Endothelial cell of umbilical vein (primary cell): ENCODE results near the gene MACROD2. TPM values are rescaled to one million over a fixed set of nuclear protein-coding genes. Genes with fewer than 3 reads are reported as not detected.

Experiments
- BruUV-seq: library from RNA; stranded (reverse); fragments of 400-500 nt; replicated peaks from 2 replicates; lab custom pipeline; 2021; lab: Mats Ljungman, UMichigan
- CTCF ChIA-PET: fragments of 300-600, 350-600 bp; sonication (Branson Sonifier 250); formaldehyde crosslinking; loops from one replicate; lab custom pipeline; 2021; ENCODE audit warnings: antibody characterized with exemption, inconsistent platforms; lab: Charles Lee
- POLR2A ChIA-PET: fragments of 300-600, 350-600 bp; sonication (Branson Sonifier 250); formaldehyde crosslinking; loops from one replicate; lab custom pipeline; 2021; ENCODE audit warnings: antibody characterized with exemption, inconsistent platforms; lab: Charles Lee
- DNase-seq: peaks from one replicate; pipeline ENCODE4 v3.0.0-alpha.2; 2011; ENCODE audit warnings: low read depth, low spot score
- FAIRE-seq: peaks from 2 replicates; lab custom pipeline; 2011; peaks lifted over from hg19 to GRCh38; lab: Jason Lieb, UNC
- H2AFZ ChIP-seq: 2 replicates; pipeline ENCODE4 v1.6.0; 2012; ENCODE audit warnings: low read depth, low read length, control low read depth, inconsistent platforms
- H3K27ac ChIP-seq: 2 replicates; pipeline ENCODE4 v1.5.1; 2011; ENCODE audit warnings: low read depth, mild to moderate bottlenecking, control low read depth, low read length, moderate library complexity; ENCODE audit not compliant: insufficient read depth
- H3K27me3 ChIP-seq, 2 experiments: 2 replicates each; pipeline versions ENCODE4 v1.6.0 to v1.6.1; 2011; ENCODE audit warnings: low read length in 2 of 2, mixed read lengths in 1 of 2; ENCODE audit not compliant: control insufficient read depth in 2 of 2, insufficient read depth in 2 of 2
- H3K36me3 ChIP-seq, 2 experiments: 2 replicates in 1 of 2; 3 replicates in 1 of 2; pipeline ENCODE4 v1.5.1; 2011; ENCODE audit warnings: low read length in 2 of 2, mild to moderate bottlenecking in 1 of 2, moderate library complexity in 1 of 2; ENCODE audit not compliant: control insufficient read depth in 2 of 2, insufficient read depth in 2 of 2; ENCODE audit errors: extremely low read depth in 1 of 2
- H3K4me1 ChIP-seq: 3 replicates; pipeline ENCODE4 v1.5.1; 2011; ENCODE audit warnings: mild to moderate bottlenecking, low read length; ENCODE audit not compliant: control insufficient read depth, insufficient read depth; ENCODE audit errors: extremely low read depth
- H3K4me2 ChIP-seq: 2 replicates; pipeline ENCODE4 v1.6.1; 2011; ENCODE audit warnings: low read length, control low read depth, mixed read lengths; ENCODE audit not compliant: insufficient read depth
- H3K4me3 ChIP-seq, 3 experiments: fragments of 200-600 bp in 1 of 3; sonication (generic), shearing (Covaris generic) in 1 of 3; replicated peaks in 1 of 3; 2 replicates each; pipeline ENCODE4 v1.5.1; 2011 to 2016; ENCODE audit warnings: control low read depth in 3 of 3, low read length in 3 of 3, mild to moderate bottlenecking in 2 of 3, inconsistent platforms in 1 of 3, low read depth in 1 of 3, moderate library complexity in 1 of 3; ENCODE audit not compliant: insufficient read depth in 1 of 3
- H3K79me2 ChIP-seq: 2 replicates; pipeline ENCODE4 v1.6.0; 2012; ENCODE audit warnings: low read length, inconsistent platforms; ENCODE audit not compliant: control insufficient read depth, insufficient read depth
- H3K9ac ChIP-seq: replicated peaks from 2 replicates; pipeline ENCODE3; 2011; ENCODE audit warnings: low read length, control low read depth; ENCODE audit not compliant: insufficient read depth; ENCODE audit errors: extremely low read depth
- H3K9me1 ChIP-seq: replicated peaks from 3 replicates; pipeline ENCODE4 v1.6.0; 2011; ENCODE audit warnings: mild to moderate bottlenecking, low read length; ENCODE audit not compliant: control insufficient read depth, insufficient read depth; ENCODE audit errors: extremely low read depth
- H3K9me3 ChIP-seq: replicated peaks from 2 replicates; pipeline ENCODE4 v1.5.1; 2012; ENCODE audit warnings: low read length, inconsistent platforms; ENCODE audit not compliant: control insufficient read depth, insufficient read depth
- H4K20me1 ChIP-seq: replicated peaks from 2 replicates; pipeline ENCODE3; 2011; ENCODE audit warnings: mild to moderate bottlenecking, low read length; ENCODE audit not compliant: control insufficient read depth, insufficient read depth; ENCODE audit errors: extremely low read depth
- CTCF ChIP-seq, 2 donors: IDR thresholded peaks; 1 replicate in 1 of 2; 2 replicates in 1 of 2; pipeline ENCODE4 v1.5.1; 2011; ENCODE audit warnings: low read length in 2 of 2, mild to moderate bottlenecking in 2 of 2, moderate library complexity in 2 of 2, control low read depth in 1 of 2, inconsistent platforms in 1 of 2, low read depth in 1 of 2; ENCODE audit not compliant: insufficient read depth in 1 of 2; ENCODE audit errors: extremely low read depth in 1 of 2
- EZH2 ChIP-seq: IDR thresholded peaks from 2 replicates; pipeline ENCODE4 v1.6.1; 2012; ENCODE audit warnings: borderline replicate concordance, low read depth, mild to moderate bottlenecking, moderate library complexity, low read length, inconsistent platforms; ENCODE audit not compliant: severe bottlenecking
- FOS ChIP-seq: IDR thresholded peaks from 2 replicates; pipeline ENCODE4 v1.6.1; 2011; ENCODE audit warnings: mild to moderate bottlenecking, low read length, moderate library complexity, borderline replicate concordance; ENCODE audit not compliant: insufficient read depth
- GATA2 ChIP-seq: IDR thresholded peaks from 2 replicates; pipeline ENCODE4 v1.7.0; 2011; ENCODE audit warnings: low read depth, mild to moderate bottlenecking, moderate library complexity, mixed read lengths, low read length; ENCODE audit not compliant: insufficient read length, insufficient read depth
- JUN ChIP-seq: IDR thresholded peaks from 2 replicates; pipeline ENCODE4 v1.6.1; 2011; ENCODE audit warnings: borderline replicate concordance, low read depth; ENCODE audit not compliant: insufficient read length, insufficient read depth
- MYC ChIP-seq: IDR thresholded peaks from one replicate; pipeline ENCODE4 v1.6.1; 2011; ENCODE audit warnings: mild to moderate bottlenecking, low read depth, low read length
- POLR2A ChIP-seq: IDR thresholded peaks from 2 replicates; pipeline ENCODE4 v1.6.1; 2012; ENCODE audit warnings: low read depth, mild to moderate bottlenecking, control low read depth, low read length
- POLR2AphosphoS5 ChIP-seq: IDR thresholded peaks from 2 replicates; pipeline ENCODE4 v1.6.1; 2012; ENCODE audit warnings: low read depth, mild to moderate bottlenecking, control low read depth, low read length, moderate library complexity; ENCODE audit not compliant: insufficient read depth
- dilution Hi-C: fragments of 300-500 bp; cut with MboI; formaldehyde crosslinking; loops from one replicate; pipeline ENCODE4 v1.15.0; 2019; ENCODE audit warnings: low sequenced_read_pairs; ENCODE audit not compliant: extremely low pct_ligation_motif_present
- intact Hi-C: fragments of 100-400 bp; cut with micrococcal nuclease; formaldehyde crosslinking; loops from one replicate; pipeline ENCODE4 v1.10.0; 2022
- polyA plus RNA-seq, 4 experiments: library from polyadenylated mRNA; depleted of rRNA in 3 of 4; stranded (reverse) in 3 of 4; unstranded in 1 of 4; fragments of >200 nt; gene quantifications; 2 replicates each; pipeline versions ENCODE4 v1.2.1 to v1.2.3, GENCODE V29; 2011 to 2012; ENCODE audit warnings: missing spikeins in 1 of 4
- total RNA-seq: library from RNA; stranded (reverse); gene quantifications from 2 replicates; pipeline ENCODE4 v1.2.3, GENCODE V29; 2021
- TF ChIP-seq, protein P1 (sequence below): IDR thresholded peaks from 2 replicates; pipeline ENCODE4 v1.6.1; 2011; ENCODE audit not compliant: insufficient read depth, insufficient read length

MACROD2 gene
- total and polyA plus RNA-seq, 2 donors (not counting 3 experiments of a cell fraction or from before 2014, with no cell fraction given): 0.11 to 0.73 TPM

DNA sequence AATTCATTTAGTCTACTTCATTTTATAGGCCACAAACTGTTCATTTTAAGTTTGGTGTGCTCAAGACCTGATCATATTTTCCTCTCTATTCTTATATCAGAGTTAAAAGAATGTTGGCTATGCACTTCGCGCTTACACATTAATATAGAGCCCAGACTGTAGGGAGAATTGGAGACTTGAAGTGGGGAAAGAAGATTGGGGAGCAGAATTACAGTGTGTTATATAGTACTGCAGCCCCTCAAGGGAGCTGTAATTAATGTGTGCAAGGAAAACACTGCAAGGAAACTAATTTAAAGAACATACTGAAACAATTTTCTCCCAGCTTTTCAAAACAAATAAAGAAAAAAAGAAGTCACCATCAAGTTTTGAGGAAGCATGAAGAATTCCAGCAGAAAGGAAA lies 914.8 kb downstream of the MACROD2 start:
- TF ChIP-seq POLR2A (no peak), JUN (no peak), CTCF (IDR thresholded peaks at IDR 0.05; ENCODE audit: extremely low read depth in 1 of 2, insufficient read depth in 1 of 2, low read depth in 1 of 2, low read length in 2 of 2) (no peak), MYC (no peak), FOS (no peak), EZH2 (no peak), POLR2AphosphoS5 (no peak), GATA2 (no peak)
- TF ChIP-seq, protein P1, sequence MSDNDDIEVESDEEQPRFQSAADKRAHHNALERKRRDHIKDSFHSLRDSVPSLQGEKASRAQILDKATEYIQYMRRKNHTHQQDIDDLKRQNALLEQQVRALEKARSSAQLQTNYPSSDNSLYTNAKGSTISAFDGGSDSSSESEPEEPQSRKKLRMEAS: no peak
- POLR2A ChIA-PET: no interaction called here
- dilution Hi-C loops (no loop called here), intact Hi-C loops (no loop called here)
- Histone ChIP-seq H3K4me1 (peaks cover 8% of the 10 kb centered on the region), H3K36me3 (no peaks in the 10 kb centered on the region), H3K9me3 (no peaks in the 10 kb centered on the region), H3K27me3 (no peaks in the 10 kb centered on the region), H4K20me1 (no peaks in the 10 kb centered on the region), H3K9ac (no peak overlapping the region), H3K9me1 (no peaks in the 10 kb centered on the region), H3K27ac (no peak overlapping the region), H3K79me2 (no peaks in the 10 kb centered on the region), H3K4me2 (no peak overlapping the region), H2AFZ (no peak overlapping the region), H3K4me3 (no peak overlapping the region)
- no peak for FAIRE-seq
- BruUV-seq: no TSS peak
- no peak for DNase-seq
- CTCF ChIA-PET: no interaction called here
